ENCODE data around the gene CFAP107.

- TF ChIP-seq CTCF (IDR thresholded peaks at IDR 0.05) (no peak), POLR2A (IDR thresholded peaks at IDR 0.05) (no peak), POLR2AphosphoS5 (IDR thresholded peaks at IDR 0.05; ENCODE audit: insufficient read depth in 1 of 2, low read depth in 1 of 2) (no peak)
These were observed 32.9 kb downstream of the CFAP107 start for GRCh38 chr1:12778907-12779306.
